ENCODE results near the gene PUS1.
A peak's percentile ranks its signal among the peaks of the same experiment; 100 is the strongest.

The PUS1 gene

DNA sequence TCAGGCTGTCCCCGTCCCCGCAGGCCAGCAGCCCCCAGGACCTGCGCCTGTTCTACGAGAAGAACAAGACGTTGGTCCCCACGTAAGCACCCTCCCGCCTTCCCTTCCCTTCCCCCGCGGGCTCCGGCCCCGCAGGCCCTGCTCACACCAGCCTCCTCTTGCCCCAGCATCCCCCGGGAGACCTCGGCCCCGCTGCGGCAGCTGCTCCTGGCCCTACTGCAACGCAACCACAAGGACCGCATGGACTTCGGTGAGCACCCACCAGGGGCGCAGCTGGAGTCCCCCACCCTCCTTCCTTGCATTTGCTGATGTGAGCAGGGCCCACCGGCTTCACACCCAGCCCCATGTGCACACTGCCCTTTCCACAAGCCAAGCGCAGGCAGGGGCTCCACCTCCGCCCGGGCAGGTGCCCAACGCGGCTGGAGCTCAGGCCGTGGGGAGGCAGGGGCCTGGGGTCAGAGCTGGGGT is 19.3 kb upstream of the PUS1 start:
- Histone ChIP-seq H2BK15ac (ENCODE audit: low read length) (no peak overlapping the region), H2AK5ac (ENCODE audit: low read depth, low read length) (no peak overlapping the region), H3K9me3 (replicated peaks in 1 of 2; ENCODE audit: control insufficient read depth in 2 of 2, insufficient read depth in 1 of 2, low read depth in 1 of 2, low read length in 2 of 2) (no peaks in the 10 kb centered on the region), H4K91ac (ENCODE audit: low read depth, low read length, poor library complexity) (no peak overlapping the region), H3K4me2 (ENCODE audit: insufficient read depth, low read length, poor library complexity, severe bottlenecking) (no peak overlapping the region), H2BK120ac (ENCODE audit: low read depth, low read length) (no peak overlapping the region), H3K27me3 (ENCODE audit: control insufficient read depth in 3 of 3, insufficient read depth in 3 of 3, low read depth in 1 of 3, low read length in 3 of 3) (peaks cover 0 to 2% (median 0%) of the 10 kb centered on the region in 3 experiments), H4K8ac (ENCODE audit: low read depth, low read length) (no peak overlapping the region), H3K18ac (ENCODE audit: low read length) (no peak overlapping the region), H3K14ac (ENCODE audit: low read length) (no peak overlapping the region), H3K9ac (ENCODE audit: low read depth, low read length, poor library complexity) (no peak overlapping the region), H3K79me1 (ENCODE audit: low read depth, low read length) (peaks cover 26% of the 10 kb centered on the region), H3K4me1 (ENCODE audit: control insufficient read depth in 2 of 2, insufficient read depth in 1 of 2, low read depth in 1 of 2, low read length in 2 of 2) (no peaks in the 10 kb centered on the region), H2BK12ac (ENCODE audit: low read length) (no peak overlapping the region), H3K4ac (ENCODE audit: low read length) (no peak overlapping the region), H2AFZ (ENCODE audit: low read length) (no peak overlapping the region), H2BK5ac (ENCODE audit: low read length) (no peak overlapping the region), H3K27ac (replicated peaks; ENCODE audit: low read length) (no peak overlapping the region), H3K23ac (ENCODE audit: low read depth, low read length, poor library complexity) (peak overlapping the region; percentile 73), H3K36me3 (replicated peaks in 1 of 2; ENCODE audit: control insufficient read depth in 2 of 2, insufficient read depth in 2 of 2, low read length in 2 of 2) (peaks cover 32 to 74% of the 10 kb centered on the region in 2 donors), H3K4me3 (ENCODE audit: low read length in 2 of 2) (no peak overlapping the region)
- no peak for DNase-seq (ENCODE audit: low spot score)
- no CpG with 5 or more reads among the region's 26 CpGs for WGBS, 2 donors (ENCODE audit: extremely low coverage in 2 of 2, insufficient read length in 2 of 2, insufficient replicate concordance in 1 of 2)

DNA sequence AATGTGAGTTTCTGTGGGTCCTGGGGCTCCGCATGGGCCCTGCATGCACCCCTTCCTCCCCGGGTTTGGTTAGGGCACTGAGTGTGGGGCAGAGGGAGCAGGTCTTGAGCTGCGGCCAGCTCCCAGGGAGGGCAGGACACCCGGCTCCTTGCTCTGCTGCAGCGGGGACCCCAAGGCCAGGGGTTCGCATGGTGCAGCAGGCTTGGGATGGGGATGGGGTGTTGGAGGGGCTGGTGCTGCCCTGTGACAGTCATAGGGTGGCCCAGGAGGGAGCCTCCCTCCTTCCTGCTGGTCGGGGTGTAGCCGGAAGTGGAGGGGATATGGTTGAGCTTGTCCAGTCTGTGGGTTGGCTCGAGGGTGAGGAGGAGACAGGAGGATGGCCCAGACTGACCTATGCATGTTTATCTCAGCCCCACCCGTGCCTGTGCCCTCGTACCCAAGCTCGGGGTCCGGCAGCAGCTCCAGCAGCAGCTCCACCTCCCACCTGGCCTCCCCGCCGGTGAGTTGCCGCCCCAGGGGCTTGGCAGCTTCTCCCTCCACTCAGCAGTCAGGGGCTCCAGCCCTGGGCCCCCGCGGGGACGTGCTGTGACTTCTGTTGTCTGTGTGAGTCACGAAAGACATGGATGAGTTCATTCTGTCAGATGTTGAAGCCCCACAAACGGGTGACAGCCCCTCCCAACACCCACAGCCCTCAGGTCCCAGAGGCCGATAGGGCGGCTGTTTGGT is 18.6 kb upstream of the PUS1 start:
- Histone ChIP-seq H3K4me3 (ENCODE audit: low read length in 2 of 2) (no peak overlapping the region), H2AK5ac (ENCODE audit: low read depth, low read length) (no peak overlapping the region), H3K4me2 (ENCODE audit: insufficient read depth, low read length, poor library complexity, severe bottlenecking) (no peak overlapping the region), H3K4me1 (ENCODE audit: control insufficient read depth in 2 of 2, insufficient read depth in 1 of 2, low read depth in 1 of 2, low read length in 2 of 2) (no peaks in the 10 kb centered on the region), H3K9ac (ENCODE audit: low read depth, low read length, poor library complexity) (no peak overlapping the region), H3K18ac (ENCODE audit: low read length) (no peak overlapping the region), H3K9me3 (replicated peaks in 1 of 2; ENCODE audit: control insufficient read depth in 2 of 2, insufficient read depth in 1 of 2, low read depth in 1 of 2, low read length in 2 of 2) (no peaks in the 10 kb centered on the region), H2BK120ac (ENCODE audit: low read depth, low read length) (no peak overlapping the region), H3K23ac (ENCODE audit: low read depth, low read length, poor library complexity) (peak overlapping the region; percentile 43), H2BK12ac (ENCODE audit: low read length) (no peak overlapping the region), H3K27ac (replicated peaks; ENCODE audit: low read length) (no peak overlapping the region), H3K14ac (ENCODE audit: low read length) (no peak overlapping the region), H4K8ac (ENCODE audit: low read depth, low read length) (no peak overlapping the region), H2BK5ac (ENCODE audit: low read length) (no peak overlapping the region), H2AFZ (ENCODE audit: low read length) (no peak overlapping the region), H2BK15ac (ENCODE audit: low read length) (no peak overlapping the region), H3K27me3 (ENCODE audit: control insufficient read depth in 3 of 3, insufficient read depth in 3 of 3, low read depth in 1 of 3, low read length in 3 of 3) (peaks cover 0 to under 1% (median 0%) of the 10 kb centered on the region in 3 experiments), H3K36me3 (replicated peaks in 1 of 2; ENCODE audit: control insufficient read depth in 2 of 2, insufficient read depth in 2 of 2, low read length in 2 of 2) (peaks cover 39 to 81% of the 10 kb centered on the region in 2 donors), H4K91ac (ENCODE audit: low read depth, low read length, poor library complexity) (no peak overlapping the region), H3K79me1 (ENCODE audit: low read depth, low read length) (peaks cover 21% of the 10 kb centered on the region), H3K4ac (ENCODE audit: low read length) (no peak overlapping the region)
- no CpG with 5 or more reads among the region's 23 CpGs for WGBS, 2 donors (ENCODE audit: extremely low coverage in 2 of 2, insufficient read length in 2 of 2, insufficient replicate concordance in 1 of 2)
- DNase-seq (ENCODE audit: low spot score) = no peak

DNA sequence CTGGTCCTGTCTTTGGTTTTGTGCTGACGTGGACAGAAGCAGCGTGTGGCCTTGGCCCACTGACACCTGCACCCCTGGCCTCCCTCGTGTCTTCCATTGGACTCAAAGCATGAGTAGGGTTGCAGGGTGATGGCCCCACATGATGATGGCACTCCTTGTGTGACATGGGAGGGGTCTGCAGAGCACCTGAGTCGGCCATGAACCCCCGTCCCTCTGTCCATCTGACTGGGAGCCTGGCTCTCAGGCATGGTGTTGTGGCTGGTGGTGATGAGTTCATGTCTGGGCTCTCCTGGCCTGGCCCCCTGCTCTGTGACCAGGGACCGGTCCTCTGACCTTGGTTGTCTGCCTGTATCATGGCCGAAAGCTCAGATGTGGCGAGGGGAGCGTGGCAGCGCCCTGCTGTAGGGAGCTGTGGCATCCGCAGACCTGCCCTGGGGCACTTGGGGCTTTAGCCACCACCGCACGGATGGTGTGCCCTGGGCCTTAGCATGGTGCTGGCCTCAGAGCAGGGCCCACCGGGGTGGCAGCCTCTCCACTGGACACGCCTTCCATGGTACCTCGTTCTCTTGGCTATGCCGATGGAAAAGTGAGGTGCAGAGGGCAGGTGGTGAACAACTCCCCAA is 17.9 kb upstream of the PUS1 start:
- DNase-seq (ENCODE audit: low spot score) = no peak
- no CpG with 5 or more reads among the region's 17 CpGs for WGBS, 2 donors (ENCODE audit: extremely low coverage in 2 of 2, insufficient read length in 2 of 2, insufficient replicate concordance in 1 of 2)
- Histone ChIP-seq H3K4me2 (ENCODE audit: insufficient read depth, low read length, poor library complexity, severe bottlenecking) (no peak overlapping the region), H3K27ac (replicated peaks; ENCODE audit: low read length) (no peak overlapping the region), H3K36me3 (replicated peaks in 1 of 2; ENCODE audit: control insufficient read depth in 2 of 2, insufficient read depth in 2 of 2, low read length in 2 of 2) (peaks cover 41 to 87% of the 10 kb centered on the region in 2 donors), H3K79me1 (ENCODE audit: low read depth, low read length) (peaks cover 21% of the 10 kb centered on the region), H3K18ac (ENCODE audit: low read length) (no peak overlapping the region), H3K4me1 (ENCODE audit: control insufficient read depth in 2 of 2, insufficient read depth in 1 of 2, low read depth in 1 of 2, low read length in 2 of 2) (no peaks in the 10 kb centered on the region), H2BK12ac (ENCODE audit: low read length) (no peak overlapping the region), H2BK15ac (ENCODE audit: low read length) (no peak overlapping the region), H2BK120ac (ENCODE audit: low read depth, low read length) (no peak overlapping the region), H3K4ac (ENCODE audit: low read length) (no peak overlapping the region), H2AK5ac (ENCODE audit: low read depth, low read length) (no peak overlapping the region), H4K8ac (ENCODE audit: low read depth, low read length) (no peak overlapping the region), H2BK5ac (ENCODE audit: low read length) (no peak overlapping the region), H3K14ac (ENCODE audit: low read length) (no peak overlapping the region), H3K27me3 (ENCODE audit: control insufficient read depth in 3 of 3, insufficient read depth in 3 of 3, low read depth in 1 of 3, low read length in 3 of 3) (no peaks in the 10 kb centered on the region), H3K9me3 (replicated peaks in 1 of 2; ENCODE audit: control insufficient read depth in 2 of 2, insufficient read depth in 1 of 2, low read depth in 1 of 2, low read length in 2 of 2) (no peaks in the 10 kb centered on the region), H4K91ac (ENCODE audit: low read depth, low read length, poor library complexity) (no peak overlapping the region), H3K4me3 (ENCODE audit: low read length in 2 of 2) (no peak overlapping the region), H2AFZ (ENCODE audit: low read length) (no peak overlapping the region), H3K9ac (ENCODE audit: low read depth, low read length, poor library complexity) (no peak overlapping the region), H3K23ac (ENCODE audit: low read depth, low read length, poor library complexity) (peak overlapping the region; percentile 25)

DNA sequence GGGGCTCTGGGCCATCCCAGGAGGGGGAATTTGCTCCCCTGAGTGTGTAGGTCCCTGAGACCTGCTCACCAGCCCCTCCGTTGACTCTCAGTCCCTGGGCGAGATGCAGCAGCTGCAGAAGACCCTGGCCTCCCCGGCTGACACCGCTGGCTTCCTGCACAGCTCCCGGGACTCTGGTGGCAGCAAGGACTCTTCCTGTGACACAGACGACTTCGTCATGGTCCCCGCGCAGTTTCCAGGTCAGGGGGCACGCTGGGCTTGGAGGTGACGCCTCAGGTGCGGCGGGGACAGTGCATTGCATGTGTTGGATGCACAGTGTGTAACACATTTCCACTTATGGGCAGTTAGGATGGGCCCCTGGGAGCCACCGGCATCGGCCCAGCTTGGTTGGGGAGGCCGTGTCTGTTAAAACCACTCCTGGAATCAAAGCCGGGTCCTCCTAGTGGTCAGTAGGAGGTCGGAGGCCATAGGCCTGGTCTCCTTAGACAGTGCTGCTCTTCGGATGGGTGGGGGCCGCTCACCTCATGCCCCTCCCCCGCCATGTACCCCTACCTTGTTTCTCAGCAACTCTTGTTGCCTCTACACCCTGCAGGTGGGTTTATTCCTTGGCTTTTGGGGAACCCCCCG is 17.1 kb upstream of the PUS1 start:
- Histone ChIP-seq H2AK5ac (ENCODE audit: low read depth, low read length) (no peak overlapping the region), H3K4me2 (ENCODE audit: insufficient read depth, low read length, poor library complexity, severe bottlenecking) (no peak overlapping the region), H3K27ac (replicated peaks; ENCODE audit: low read length) (no peak overlapping the region), H2BK15ac (ENCODE audit: low read length) (no peak overlapping the region), H3K4ac (ENCODE audit: low read length) (no peak overlapping the region), H3K9me3 (replicated peaks in 1 of 2; ENCODE audit: control insufficient read depth in 2 of 2, insufficient read depth in 1 of 2, low read depth in 1 of 2, low read length in 2 of 2) (no peaks in the 10 kb centered on the region), H3K4me3 (ENCODE audit: low read length in 2 of 2) (no peak overlapping the region), H3K79me1 (ENCODE audit: low read depth, low read length) (peaks cover 17% of the 10 kb centered on the region), H3K4me1 (ENCODE audit: control insufficient read depth in 2 of 2, insufficient read depth in 1 of 2, low read depth in 1 of 2, low read length in 2 of 2) (no peaks in the 10 kb centered on the region), H3K36me3 (replicated peaks in 1 of 2; ENCODE audit: control insufficient read depth in 2 of 2, insufficient read depth in 2 of 2, low read length in 2 of 2) (peaks cover 44 to 86% of the 10 kb centered on the region in 2 donors), H3K18ac (ENCODE audit: low read length) (no peak overlapping the region), H4K8ac (ENCODE audit: low read depth, low read length) (no peak overlapping the region), H4K91ac (ENCODE audit: low read depth, low read length, poor library complexity) (no peak overlapping the region), H3K23ac (ENCODE audit: low read depth, low read length, poor library complexity) (peak overlapping the region; percentile 55), H2BK12ac (ENCODE audit: low read length) (no peak overlapping the region), H2BK120ac (ENCODE audit: low read depth, low read length) (no peak overlapping the region), H3K9ac (ENCODE audit: low read depth, low read length, poor library complexity) (peak overlapping the region; percentile 63), H3K14ac (ENCODE audit: low read length) (no peak overlapping the region), H2AFZ (ENCODE audit: low read length) (no peak overlapping the region), H2BK5ac (ENCODE audit: low read length) (no peak overlapping the region), H3K27me3 (ENCODE audit: control insufficient read depth in 3 of 3, insufficient read depth in 3 of 3, low read depth in 1 of 3, low read length in 3 of 3) (no peaks in the 10 kb centered on the region)
- DNase-seq (ENCODE audit: low spot score) = no peak
- no CpG with 5 or more reads among the region's 22 CpGs for WGBS, 2 donors (ENCODE audit: extremely low coverage in 2 of 2, insufficient read length in 2 of 2, insufficient replicate concordance in 1 of 2)

Measured in neuronal stem cell (in vitro differentiated cells).